Ascending aorta (tissue), 2 donors: ENCODE data around the gene SRP54. TPM values are rescaled to one million over a fixed set of nuclear protein-coding genes. Genes with fewer than 3 reads are reported as not detected.
"Not testable (repeated sequence)": the region's sequence is repeated elsewhere in the genome, so short reads cannot be mapped to it uniquely, and the experiment has no call there.

ENCODE experiments used
- DNase-seq, 2 donors: peaks; one replicate each; pipeline ENCODE4 v3.0.0-alpha.2; 2019; ENCODE audit warnings: low spot score in 2 of 2
- H3K27ac ChIP-seq, 2 donors: fragments of 200-600 bp; sonication (generic); one replicate each; pipeline ENCODE4 v1.5.1; 2016 to 2017; ENCODE audit warnings: mild to moderate bottlenecking in 1 of 2
- H3K27me3 ChIP-seq: fragments of 200-600 bp; sonication (generic); one replicate; pipeline ENCODE4 v1.5.1; 2017
- H3K36me3 ChIP-seq, 2 donors: fragments of 200-600 bp; sonication (generic); one replicate each; pipeline ENCODE4 v1.5.1; 2016
- H3K4me1 ChIP-seq, 2 donors: fragments of 200-600 bp; sonication (generic); one replicate each; pipeline ENCODE4 v1.5.1; 2016 to 2017; ENCODE audit warnings: mild to moderate bottlenecking in 1 of 2
- H3K4me3 ChIP-seq, 2 donors: fragments of 200-600 bp; sonication (generic); one replicate each; pipeline ENCODE4 v1.5.1; 2016 to 2017; ENCODE audit warnings: mild to moderate bottlenecking in 1 of 2
- H3K9me3 ChIP-seq, 2 donors: fragments of 200-600 bp; sonication (generic); one replicate each; pipeline ENCODE4 v1.5.1; 2016
- intact Hi-C: fragments of 100-400 bp; cut with DNase I; formaldehyde crosslinking; loops from one replicate; pipeline ENCODE4 v1.15.1; 2023
- total RNA-seq: library from RNA; depleted of rRNA; stranded (reverse); fragments of >200 nt; gene quantifications from one replicate; pipeline ENCODE4 v1.1.0, GENCODE V29; 2016
- TF ChIP-seq, protein P1 (sequence below), 3 experiments: fragments of 200-600 bp in 2 of 3; fragments of 450-650 bp in 1 of 3; sonication (generic) in 2 of 3; IDR thresholded peaks; one replicate each; pipeline ENCODE4 v1.5.1; 2016 to 2019; ENCODE audit warnings: antibody characterized with exemption in 3 of 3, mild to moderate bottlenecking in 1 of 3, moderate library complexity in 1 of 3

The SRP54 gene
- total RNA-seq, 1 donor from 2014 or later: 87.7 TPM

GRCh38 chr14:34943506-34943905 is 39.3 kb upstream of the SRP54 start:
- no peak overlapping the region for H3K27ac ChIP-seq
- no peak for DNase-seq
- intact Hi-C loops: no loop called here
- H3K9me3 ChIP-seq: peaks cover 9 to 11% of the 10 kb centered on the region in 2 donors
- H3K4me1 ChIP-seq: no peaks in the 10 kb centered on the region
- H3K36me3 ChIP-seq: peaks cover 0 to 13% of the 10 kb centered on the region in 2 donors
- H3K4me3 ChIP-seq: no peak overlapping the region
- no peaks in the 10 kb centered on the region for H3K27me3 ChIP-seq
- TF ChIP-seq, protein P1, sequence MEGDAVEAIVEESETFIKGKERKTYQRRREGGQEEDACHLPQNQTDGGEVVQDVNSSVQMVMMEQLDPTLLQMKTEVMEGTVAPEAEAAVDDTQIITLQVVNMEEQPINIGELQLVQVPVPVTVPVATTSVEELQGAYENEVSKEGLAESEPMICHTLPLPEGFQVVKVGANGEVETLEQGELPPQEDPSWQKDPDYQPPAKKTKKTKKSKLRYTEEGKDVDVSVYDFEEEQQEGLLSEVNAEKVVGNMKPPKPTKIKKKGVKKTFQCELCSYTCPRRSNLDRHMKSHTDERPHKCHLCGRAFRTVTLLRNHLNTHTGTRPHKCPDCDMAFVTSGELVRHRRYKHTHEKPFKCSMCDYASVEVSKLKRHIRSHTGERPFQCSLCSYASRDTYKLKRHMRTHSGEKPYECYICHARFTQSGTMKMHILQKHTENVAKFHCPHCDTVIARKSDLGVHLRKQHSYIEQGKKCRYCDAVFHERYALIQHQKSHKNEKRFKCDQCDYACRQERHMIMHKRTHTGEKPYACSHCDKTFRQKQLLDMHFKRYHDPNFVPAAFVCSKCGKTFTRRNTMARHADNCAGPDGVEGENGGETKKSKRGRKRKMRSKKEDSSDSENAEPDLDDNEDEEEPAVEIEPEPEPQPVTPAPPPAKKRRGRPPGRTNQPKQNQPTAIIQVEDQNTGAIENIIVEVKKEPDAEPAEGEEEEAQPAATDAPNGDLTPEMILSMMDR (IDR thresholded peaks at IDR 0.05): no peak

GRCh38 chr14:34944744-34945143 is 38.0 kb upstream of the SRP54 start:
- DNase-seq: no peak
- TF ChIP-seq, protein P1 (IDR thresholded peaks at IDR 0.05): no peak
- H3K36me3 ChIP-seq: peaks cover 0 to 13% of the 10 kb centered on the region in 2 donors
- H3K4me1 ChIP-seq: no peaks in the 10 kb centered on the region
- H3K4me3 ChIP-seq: no peak overlapping the region
- peaks cover 9 to 11% of the 10 kb centered on the region in 2 donors for H3K9me3 ChIP-seq
- intact Hi-C loops: no loop called here
- H3K27ac ChIP-seq: no peak overlapping the region
- H3K27me3 ChIP-seq: no peaks in the 10 kb centered on the region

DNA sequence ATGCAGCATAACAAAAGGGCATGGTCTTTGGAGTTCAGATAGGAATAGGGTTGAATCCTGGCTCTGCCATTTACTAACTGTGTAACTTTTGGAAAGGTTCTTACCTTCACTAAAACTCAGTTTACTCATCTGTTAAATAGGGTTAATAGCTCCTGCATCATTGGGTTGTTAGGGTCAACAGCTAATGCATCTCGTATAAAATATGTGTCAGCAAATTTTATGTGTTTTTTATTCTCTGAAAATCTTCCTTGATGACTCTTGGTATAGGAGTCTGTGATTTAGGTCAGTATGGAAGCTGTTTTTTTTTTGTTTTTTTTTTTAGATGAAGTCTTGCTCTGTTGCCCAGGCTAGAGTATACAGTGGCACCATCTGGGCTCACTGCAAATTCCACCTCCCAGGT is 36.1 kb upstream of the SRP54 start:
- H3K27me3 ChIP-seq: no peaks in the 10 kb centered on the region
- H3K9me3 ChIP-seq: peaks cover 9 to 11% of the 10 kb centered on the region in 2 donors
- no peaks in the 10 kb centered on the region for H3K4me1 ChIP-seq
- DNase-seq: no peak
- H3K36me3 ChIP-seq: peaks cover 0 to 16% of the 10 kb centered on the region in 2 donors
- no peak overlapping the region for H3K4me3 ChIP-seq
- intact Hi-C loops: no loop called here
- H3K27ac ChIP-seq: no peak overlapping the region
- TF ChIP-seq, protein P1 (IDR thresholded peaks at IDR 0.05): no peak

- Histone ChIP-seq H3K36me3 (peaks cover 5 to 22% of the 10 kb centered on the region in 2 donors), H3K9me3 (no peaks in the 10 kb centered on the region), H3K27ac (no peak overlapping the region), H3K4me1 (no peaks in the 10 kb centered on the region), H3K27me3 (no peaks in the 10 kb centered on the region), H3K4me3 (no peak overlapping the region)
- TF ChIP-seq, protein P1 (IDR thresholded peaks at IDR 0.05): no peak
- no peak for DNase-seq
- intact Hi-C loops: no loop called here
Measured at GRCh38 chr14:34951286-34951685, 31.5 kb upstream of the SRP54 start.

DNA sequence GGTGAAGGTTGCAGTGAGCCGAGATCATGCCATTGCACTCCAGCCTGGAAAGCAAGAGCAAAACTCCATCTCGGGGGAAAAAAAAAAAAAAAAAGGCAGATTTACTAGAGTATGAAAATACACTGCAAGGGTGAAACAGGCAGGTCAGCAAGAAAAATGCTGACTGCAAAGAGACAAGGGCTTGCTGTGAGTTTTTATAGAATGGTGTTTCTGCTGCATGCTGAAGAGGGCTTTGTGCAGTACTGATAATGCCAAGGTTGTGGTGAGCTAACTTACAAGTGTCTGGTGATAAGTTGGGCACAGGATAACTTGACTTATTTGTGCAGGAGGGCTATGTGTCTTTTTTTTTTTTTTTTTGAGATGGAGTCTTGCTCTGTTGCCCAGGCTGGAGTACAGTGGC is 25.9 kb upstream of the SRP54 start:
- Histone ChIP-seq H3K4me1 (no peaks in the 10 kb centered on the region), H3K4me3 (no peak overlapping the region), H3K27ac (no peak overlapping the region), H3K36me3 (peaks cover 9 to 31% of the 10 kb centered on the region in 2 donors), H3K27me3 (no peaks in the 10 kb centered on the region), H3K9me3 (no peaks in the 10 kb centered on the region)
- no peak for DNase-seq
- TF ChIP-seq, protein P1 (IDR thresholded peaks at IDR 0.05): no peak
- intact Hi-C loops: no loop called here

DNA sequence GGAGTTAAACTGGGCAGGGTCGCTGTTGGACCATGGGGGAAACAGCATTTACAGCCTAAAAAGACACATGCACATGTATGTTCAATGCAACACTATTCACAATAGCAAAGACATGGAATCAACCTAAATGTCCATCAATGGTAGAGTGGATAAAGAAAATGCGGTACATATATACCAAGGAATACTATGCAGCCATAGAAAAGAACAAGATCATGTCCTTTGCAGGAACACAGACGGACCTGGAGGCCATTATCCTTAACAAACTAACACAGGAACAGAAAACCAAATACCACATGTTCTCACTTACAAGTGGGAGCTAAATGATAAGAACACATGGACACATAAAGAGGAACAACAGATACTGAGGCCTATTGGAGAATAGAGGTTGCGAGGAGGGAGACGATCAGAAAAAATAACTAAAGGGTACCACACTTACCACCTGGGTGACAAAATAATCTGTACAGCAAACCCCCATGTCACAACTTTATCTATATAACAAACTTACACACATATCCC is 25.0 kb upstream of the SRP54 start:
- H3K9me3 ChIP-seq: no peaks in the 10 kb centered on the region
- H3K27me3 ChIP-seq: no peaks in the 10 kb centered on the region
- DNase-seq: no peak
- H3K4me3 ChIP-seq: no peak overlapping the region
- intact Hi-C loops: no loop called here
- H3K36me3 ChIP-seq: peaks cover 11 to 33% of the 10 kb centered on the region in 2 donors
- TF ChIP-seq, protein P1 (IDR thresholded peaks at IDR 0.05): no peak
- no peaks in the 10 kb centered on the region for H3K4me1 ChIP-seq
- H3K27ac ChIP-seq: no peak overlapping the region

DNA sequence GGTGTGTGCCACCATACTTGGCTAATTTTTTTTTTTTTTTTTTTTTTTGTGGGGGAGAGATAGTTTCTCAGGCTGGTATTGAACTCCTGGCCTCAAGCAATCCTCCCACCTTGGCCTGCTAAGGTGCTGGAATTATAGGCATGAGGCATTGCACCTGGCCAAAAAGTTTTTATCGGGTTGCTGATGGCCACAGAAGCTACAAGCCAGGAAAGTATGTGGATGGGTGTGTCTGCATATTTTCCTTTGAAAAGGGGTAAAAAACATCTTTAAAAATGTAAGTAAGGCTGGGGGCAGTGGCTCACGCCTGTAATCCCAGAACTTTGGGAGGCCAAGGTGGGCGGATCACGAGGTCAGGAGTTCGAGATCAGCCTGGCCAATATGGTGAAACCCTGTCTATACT is 20.7 kb upstream of the SRP54 start:
- H3K4me3 ChIP-seq, H3K27ac ChIP-seq, H3K4me1 ChIP-seq, DNase-seq, H3K9me3 ChIP-seq, intact Hi-C loops, H3K27me3 ChIP-seq: not testable (repeated sequence)
- H3K36me3 ChIP-seq: peaks cover 5 to 27% of the 10 kb centered on the region in 2 donors
